ENCODE results near the gene PEAK1. TPM values are rescaled to one million over a fixed set of nuclear protein-coding genes. Genes with fewer than 3 reads are reported as not detected.

PEAK1 gene
- total and polyA plus RNA-seq, 8 donors: 58.3 to 86.9 (median 64.3) TPM

- no peaks in the 10 kb centered on the region for H3K27me3 ChIP-seq
- intact Hi-C loops (cut with DNase I): no loop called here
- TF ChIP-seq CTCF (IDR thresholded peaks at IDR 0.05): no peak
- no peak overlapping the region for H3K4me3 ChIP-seq
- no peak overlapping the region for H3K27ac ChIP-seq
- DNase-seq (no peak), ATAC-seq (no peak)
- H3K9me3 ChIP-seq: no peaks in the 10 kb centered on the region
- no peaks in the 10 kb centered on the region for H3K4me1 ChIP-seq
- H3K36me3 ChIP-seq: peaks cover 0 to 5% of the 10 kb centered on the region in 2 donors
Measured at GRCh38 chr15:77361456-77361855, 58.4 kb downstream of the PEAK1 start.

- TF ChIP-seq CTCF (IDR thresholded peaks at IDR 0.05): no peak
Measured at GRCh38 chr15:77358545-77359240, 61.2 kb downstream of the PEAK1 start.

GRCh38 chr15:77356305-77356704, 63.6 kb downstream of the PEAK1 start:
- peaks cover 0 to 9% of the 10 kb centered on the region in 2 donors for H3K4me1 ChIP-seq

More at GRCh38 chr15:77358545-77359240, 61.2 kb downstream of the PEAK1 start:
- H3K9me3 ChIP-seq: no peaks in the 10 kb centered on the region
- no peaks in the 10 kb centered on the region for H3K27me3 ChIP-seq
- no peak overlapping the region for H3K4me3 ChIP-seq
- H3K27ac ChIP-seq: no peak overlapping the region
- DNase-seq (no peak), ATAC-seq (no peak)
- H3K4me1 ChIP-seq: peaks cover 0 to 8% of the 10 kb centered on the region in 2 donors
- H3K36me3 ChIP-seq: peaks cover 0 to 1% of the 10 kb centered on the region in 2 donors
- intact Hi-C loops (cut with DNase I): no loop called here

GRCh38 chr15:77355321-77355720, 64.6 kb downstream of the PEAK1 start:
- peaks cover 0 to 9% of the 10 kb centered on the region in 2 donors for H3K4me1 ChIP-seq
- no peaks in the 10 kb centered on the region for H3K27me3 ChIP-seq
- H3K27ac ChIP-seq: no peak overlapping the region
- ATAC-seq (no peak), DNase-seq (no peak)
- intact Hi-C loops (cut with DNase I): no loop called here
- H3K4me3 ChIP-seq: no peak overlapping the region
- no peak for TF ChIP-seq CTCF (IDR thresholded peaks at IDR 0.05)
- H3K9me3 ChIP-seq: no peaks in the 10 kb centered on the region
- H3K36me3 ChIP-seq: no peaks in the 10 kb centered on the region

More at GRCh38 chr15:77356305-77356704, 63.6 kb downstream of the PEAK1 start:
- no peak for TF ChIP-seq CTCF (IDR thresholded peaks at IDR 0.05)
- no peak overlapping the region for H3K27ac ChIP-seq
- DNase-seq: no peak
- no peak for ATAC-seq
- no peaks in the 10 kb centered on the region for H3K36me3 ChIP-seq
- H3K4me3 ChIP-seq: no peak overlapping the region
- intact Hi-C loops (cut with DNase I): no loop called here
- H3K27me3 ChIP-seq: no peaks in the 10 kb centered on the region
- H3K9me3 ChIP-seq: no peaks in the 10 kb centered on the region

GRCh38 chr15:77354063-77354462, 65.8 kb downstream of the PEAK1 start:
- intact Hi-C loops (cut with DNase I): no loop called here
- TF ChIP-seq CTCF (IDR thresholded peaks at IDR 0.05): no peak
- Histone ChIP-seq H3K27me3 (no peaks in the 10 kb centered on the region), H3K4me1 (peaks cover 0 to 9% of the 10 kb centered on the region in 2 donors), H3K9me3 (no peaks in the 10 kb centered on the region), H3K36me3 (no peaks in the 10 kb centered on the region), H3K4me3 (no peak overlapping the region), H3K27ac (no peak overlapping the region)
- no peak for DNase-seq
- no peak for ATAC-seq
